GM10266 (cell line): Measurements from ENCODE around the gene EGR1.

Experiments
- DNase-seq: peaks from one replicate; pipeline ENCODE4 v3.0.0; 2012; ENCODE audit errors: extremely low spot score
- CTCF ChIP-seq: IDR thresholded peaks from 2 replicates; pipeline ENCODE4 v1.5.1; 2012; ENCODE audit warnings: mild to moderate bottlenecking, low read depth; ENCODE audit not compliant: control insufficient read depth, insufficient read depth; ENCODE audit errors: missing control alignments

The EGR1 gene

DNA sequence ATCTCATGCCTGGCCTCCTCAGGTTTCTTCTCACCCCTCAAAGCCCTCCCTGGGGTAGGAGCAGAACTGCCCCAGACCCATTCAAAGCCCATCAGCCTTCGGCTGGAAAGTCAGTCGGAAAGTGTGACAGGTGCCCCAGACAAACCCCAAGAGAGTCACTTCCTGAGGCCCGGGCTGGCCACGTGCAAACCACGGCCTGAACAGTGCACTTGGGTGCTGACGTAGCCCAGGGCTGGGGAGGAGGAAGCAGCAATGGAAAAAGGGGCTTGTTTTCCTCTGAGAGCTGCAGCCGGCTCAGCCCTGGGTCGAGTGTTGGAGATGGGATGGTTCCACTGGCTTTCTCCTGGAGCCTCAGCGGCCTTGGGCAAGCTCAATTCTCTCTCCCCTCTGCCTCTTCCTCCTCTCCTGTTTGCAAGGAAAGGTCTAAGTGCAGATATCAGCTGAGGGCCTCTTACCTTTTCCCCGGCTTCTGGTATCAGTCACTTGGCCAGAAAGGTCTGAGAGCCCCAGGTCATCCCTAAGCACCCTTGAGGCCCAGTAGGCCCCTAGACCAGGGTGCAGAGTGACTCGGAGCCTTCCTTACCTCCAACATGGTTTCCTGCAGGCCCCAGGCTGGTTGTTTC, 5.9 kb upstream of the EGR1 start:
- no peak for TF ChIP-seq CTCF
- peak; percentile 77 for DNase-seq

DNA sequence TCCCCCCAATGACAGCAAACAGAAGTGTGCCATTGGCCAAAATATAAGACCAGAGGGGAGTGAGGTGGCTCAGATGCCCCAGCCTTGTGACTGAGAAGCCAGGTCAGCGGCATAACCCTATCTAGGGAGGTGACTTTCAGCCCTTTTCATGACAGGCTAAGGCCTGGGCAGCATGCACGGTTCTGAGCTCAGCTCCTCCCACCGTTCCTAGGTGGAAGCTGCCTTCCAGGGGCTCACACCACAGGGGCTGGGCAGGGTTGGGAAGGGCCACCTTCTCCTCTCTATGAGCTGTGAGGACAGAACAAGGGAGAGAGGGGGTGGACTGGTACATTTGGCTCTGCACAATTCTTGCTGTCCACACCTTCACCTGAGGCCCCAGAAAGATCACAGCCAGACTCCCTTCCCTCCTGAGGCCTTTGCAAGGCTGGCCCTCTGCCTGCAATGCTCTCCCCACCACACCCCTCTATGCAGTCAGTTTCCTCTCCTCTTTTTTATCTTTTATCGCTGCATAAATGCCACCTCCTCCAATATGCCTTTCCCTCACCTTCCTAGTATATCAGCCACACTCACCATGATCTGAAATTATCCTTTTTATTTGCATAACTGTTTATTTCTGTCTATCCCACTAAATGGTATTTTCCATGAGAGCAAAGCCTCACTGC, 5.1 kb upstream of the EGR1 start:
- no peak for DNase-seq
- no peak for TF ChIP-seq CTCF

DNA sequence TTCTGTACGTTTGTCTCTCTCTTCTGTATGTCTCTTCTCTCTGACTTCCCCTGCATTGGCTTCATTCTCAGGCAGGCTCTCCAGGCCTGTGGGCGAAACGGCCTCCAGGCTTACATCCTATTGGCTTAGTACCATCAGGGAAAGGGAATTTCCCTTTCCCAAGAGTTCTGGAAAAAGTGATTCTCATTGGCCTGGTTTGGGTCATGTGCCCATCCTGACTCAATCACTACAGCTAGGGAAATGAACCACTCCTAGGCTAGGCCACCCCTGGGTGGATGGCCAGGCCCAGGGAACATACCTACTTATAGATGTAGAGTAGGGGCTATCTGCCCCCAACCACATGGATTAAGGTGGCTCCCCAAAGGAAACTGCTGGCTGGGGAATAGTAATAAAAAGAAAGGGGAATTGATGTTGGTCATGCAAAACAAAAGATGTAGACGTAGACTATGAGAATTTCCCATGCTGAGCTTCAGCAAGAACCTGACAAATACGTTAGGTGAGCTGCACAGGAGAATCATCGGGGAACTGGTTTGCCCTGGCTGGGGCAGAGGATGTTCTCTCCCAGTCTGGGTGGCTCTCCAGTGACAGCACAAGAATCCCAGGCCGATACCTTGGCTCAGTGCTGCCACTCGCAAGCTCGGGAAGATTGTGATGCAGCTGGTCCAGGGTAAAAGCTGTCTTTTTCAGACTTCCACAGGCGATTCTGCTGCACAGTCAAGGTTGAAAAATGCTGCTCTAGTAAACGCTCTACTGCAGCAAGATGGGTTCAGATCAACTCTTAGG, 3.7 kb upstream of the EGR1 start:
- DNase-seq, result no peak
- TF ChIP-seq CTCF, result no peak

GRCh38 chr5:138463419-138464007, 1.8 kb upstream of the EGR1 start:
- TF ChIP-seq CTCF, result no peak
- no peak for DNase-seq

DNA sequence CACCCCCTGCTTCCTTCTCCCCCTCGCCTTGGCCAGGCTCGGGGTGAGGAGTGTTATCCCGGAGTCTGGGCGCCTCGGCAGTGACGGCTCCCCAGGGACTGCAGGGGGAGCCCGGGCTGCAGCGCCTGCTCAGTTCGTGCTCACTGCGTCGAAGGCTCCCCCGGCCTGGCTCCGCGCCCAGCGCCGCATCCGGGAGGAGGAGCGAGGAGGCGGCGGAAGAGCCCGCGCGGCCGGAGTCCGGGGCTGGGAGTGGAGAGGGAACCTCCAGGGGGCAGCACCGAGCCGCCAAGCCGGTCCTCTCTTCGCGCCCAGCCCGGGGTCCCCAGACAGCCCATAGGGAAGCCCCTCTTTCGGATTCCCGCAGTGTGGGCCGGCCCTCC, 1.3 kb upstream of the EGR1 start:
- TF ChIP-seq CTCF, result peak; percentile 80
- DNase-seq, result peak; percentile 94

GRCh38 chr5:138464388-138465260, 655 bp upstream of the EGR1 start:
- TF ChIP-seq CTCF, result peak; percentile 37
- DNase-seq, result peak; percentile 97
